GM19193 (cell line): ENCODE data around the gene ZNHIT3.

ENCODE experiments used
- POLR2A ChIP-seq: IDR thresholded peaks from 4 replicates; pipeline ENCODE4 v1.6.1; 2011; ENCODE audit not compliant: insufficient read depth, insufficient read length; ENCODE audit errors: extremely low read depth

The ZNHIT3 gene

GRCh38 chr17:36505171-36505570 is 18.7 kb downstream of the ZNHIT3 start:
- TF ChIP-seq POLR2A, result no peak

GRCh38 chr17:36506249-36506826 is 19.9 kb downstream of the ZNHIT3 start:
- TF ChIP-seq POLR2A, result no peak

- no peak for TF ChIP-seq POLR2A
These were observed 20.4 kb downstream of the ZNHIT3 start for GRCh38 chr17:36506831-36507230.

GRCh38 chr17:36507266-36507665 is 20.8 kb downstream of the ZNHIT3 start:
- TF ChIP-seq POLR2A, result no peak

GRCh38 chr17:36509272-36509985 is 22.9 kb downstream of the ZNHIT3 start:
- TF ChIP-seq POLR2A, result no peak

- TF ChIP-seq POLR2A, result no peak
These were observed 24.2 kb downstream of the ZNHIT3 start for GRCh38 chr17:36510636-36511035.

- TF ChIP-seq POLR2A, result no peak
These were observed 24.7 kb downstream of the ZNHIT3 start for GRCh38 chr17:36511216-36511615.

GRCh38 chr17:36512641-36513040 is 26.2 kb downstream of the ZNHIT3 start:
- TF ChIP-seq POLR2A, result no peak

GRCh38 chr17:36514856-36515255 is 28.4 kb downstream of the ZNHIT3 start:
- TF ChIP-seq POLR2A, result no peak

GRCh38 chr17:36515837-36516236 is 29.4 kb downstream of the ZNHIT3 start:
- no peak for TF ChIP-seq POLR2A

GRCh38 chr17:36523113-36523512 is 36.6 kb downstream of the ZNHIT3 start:
- TF ChIP-seq POLR2A, result no peak

GRCh38 chr17:36524428-36524876 is 38.0 kb downstream of the ZNHIT3 start:
- TF ChIP-seq POLR2A, result no peak

- no peak for TF ChIP-seq POLR2A
These were observed 38.6 kb downstream of the ZNHIT3 start for GRCh38 chr17:36525113-36525512.

- TF ChIP-seq POLR2A, result no peak
These were observed 39.4 kb downstream of the ZNHIT3 start for GRCh38 chr17:36525888-36526287.

- TF ChIP-seq POLR2A, result no peak
These were observed 41.3 kb downstream of the ZNHIT3 start for GRCh38 chr17:36527621-36528250.

GRCh38 chr17:36529121-36529520 is 42.6 kb downstream of the ZNHIT3 start:
- no peak for TF ChIP-seq POLR2A
